GM12892 (cell line): ENCODE results near the gene ZNF786.

Experiments
- POLR2A ChIP-seq: IDR thresholded peaks from 2 replicates; pipeline ENCODE4 v1.6.1; 2011; ENCODE audit warnings: low read depth, low read length, control low read depth
- POLR2AphosphoS5 ChIP-seq: IDR thresholded peaks from 2 replicates; pipeline ENCODE4 v1.6.1; 2011; ENCODE audit warnings: low read depth, low read length, control low read depth

DNA sequence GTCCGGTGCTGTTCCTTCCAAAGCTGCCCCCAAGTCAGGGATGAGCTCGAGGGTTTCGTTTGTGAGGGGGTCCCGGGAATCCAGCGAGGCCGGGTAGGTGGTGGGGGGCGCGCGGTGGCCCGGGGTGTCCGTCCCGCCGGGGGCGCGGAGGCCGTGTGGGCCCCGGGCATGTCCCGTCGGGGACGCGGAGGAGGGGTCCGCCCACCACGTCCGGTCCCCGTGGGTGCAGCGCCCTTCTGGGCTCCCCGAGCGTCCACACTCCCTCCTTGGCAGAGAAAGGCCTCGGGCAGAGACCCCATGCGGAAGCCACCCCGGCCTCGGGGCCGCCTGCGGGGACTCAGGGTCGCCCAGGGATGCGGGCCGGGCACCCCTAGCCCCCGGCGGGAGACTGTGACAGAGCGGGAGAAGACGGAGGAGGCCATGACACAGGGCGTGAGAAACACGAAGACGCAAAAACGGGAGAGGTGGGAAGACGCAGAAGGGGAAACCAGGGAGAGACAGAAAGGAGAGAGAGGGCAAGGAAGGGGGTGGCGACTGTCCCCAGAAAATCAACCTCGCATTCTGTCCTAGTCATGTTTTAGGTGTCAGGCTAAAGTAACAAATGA, 36.2 kb upstream of the ZNF786 start:
- TF ChIP-seq POLR2AphosphoS5 (no peak), POLR2A (no peak)
